Activated T-cell treated with anti-CD3 and anti-CD28 coated beads for 1 hour (primary cell): ENCODE data around the gene DYNC1I1.

Experiments used
- DNase-seq: peaks from one replicate; pipeline ENCODE4 v3.0.0-alpha.2; 2020; ENCODE audit warnings: low read depth

Gene DYNC1I1

GRCh38 chr7:95971716-95972115, 199.4 kb downstream of the DYNC1I1 start:
- no peak for DNase-seq

- DNase-seq: no peak
These were observed 200.2 kb downstream of the DYNC1I1 start for GRCh38 chr7:95972523-95972922.

GRCh38 chr7:95974108-95974507, 201.8 kb downstream of the DYNC1I1 start:
- no peak for DNase-seq

- DNase-seq: no peak
These were observed 204.2 kb downstream of the DYNC1I1 start for GRCh38 chr7:95976369-95977060.

- DNase-seq: no peak
These were observed 205.6 kb downstream of the DYNC1I1 start for GRCh38 chr7:95977994-95978393.

- no peak for DNase-seq
These were observed 207.8 kb downstream of the DYNC1I1 start for GRCh38 chr7:95980167-95980566.

GRCh38 chr7:95980706-95981105, 208.4 kb downstream of the DYNC1I1 start:
- no peak for DNase-seq

- DNase-seq: no peak
These were observed 213.9 kb downstream of the DYNC1I1 start for GRCh38 chr7:95986178-95986764.

- DNase-seq: no peak
These were observed 216.9 kb downstream of the DYNC1I1 start for GRCh38 chr7:95989301-95989700.

- no peak for DNase-seq
These were observed 221.0 kb downstream of the DYNC1I1 start for GRCh38 chr7:95993380-95993779.

GRCh38 chr7:95996174-95996573, 223.8 kb downstream of the DYNC1I1 start:
- no peak for DNase-seq

- DNase-seq: no peak
These were observed 224.5 kb downstream of the DYNC1I1 start for GRCh38 chr7:95996886-95997285.

- DNase-seq: no peak
These were observed 225.3 kb downstream of the DYNC1I1 start for GRCh38 chr7:95997632-95998031.

GRCh38 chr7:95999481-95999880, 227.1 kb downstream of the DYNC1I1 start:
- DNase-seq: no peak

GRCh38 chr7:96004578-96004977, 232.2 kb downstream of the DYNC1I1 start:
- no peak for DNase-seq

GRCh38 chr7:96005271-96005670, 232.9 kb downstream of the DYNC1I1 start:
- no peak for DNase-seq

GRCh38 chr7:96009148-96009547, 236.8 kb downstream of the DYNC1I1 start:
- DNase-seq: no peak

GRCh38 chr7:96013836-96014235, 241.5 kb downstream of the DYNC1I1 start:
- DNase-seq: no peak

- no peak for DNase-seq
These were observed 242.3 kb downstream of the DYNC1I1 start for GRCh38 chr7:96014617-96015016.

GRCh38 chr7:96016056-96016586, 243.8 kb downstream of the DYNC1I1 start:
- DNase-seq: no peak

- DNase-seq: no peak
These were observed 244.4 kb downstream of the DYNC1I1 start for GRCh38 chr7:96016735-96017134.

- DNase-seq: no peak
These were observed 245.5 kb downstream of the DYNC1I1 start for GRCh38 chr7:96017877-96018276.

GRCh38 chr7:96021568-96021967, 249.2 kb downstream of the DYNC1I1 start:
- no peak for DNase-seq

- no peak for DNase-seq
These were observed 251.0 kb downstream of the DYNC1I1 start for GRCh38 chr7:96023387-96023786.
